T47D (cell line): Measurements from ENCODE around the gene RCCD1.

Source experiments
- DNase-seq, 2 experiments: peaks; one replicate each; pipeline versions ENCODE4 v3.0.0 to v3.0.0-alpha.2; 2011 to 2012; ENCODE audit warnings: low read depth in 1 of 2, low spot score in 1 of 2
- JUND ChIP-seq: IDR thresholded peaks from 2 replicates; pipeline ENCODE4 v1.6.1; 2012; ENCODE audit warnings: low read depth
- in situ Hi-C: cut with HindIII; loops from 2 replicates; pipeline ENCODE4 v1.10.0; 2016; ENCODE audit warnings: low sequenced_read_pairs, low pct_unique_long_range_greater_than_20kb

The RCCD1 gene

GRCh38 chr15:90929246-90930019 is 25.3 kb upstream of the RCCD1 start:
- no peak for TF ChIP-seq JUND
- in situ Hi-C loops: no loop called here
- no peak for DNase-seq

- no peak for DNase-seq
- no peak for TF ChIP-seq JUND
- in situ Hi-C loops: no loop called here
Measured at GRCh38 chr15:90930861-90931574, 23.7 kb upstream of the RCCD1 start.

- no peak for TF ChIP-seq JUND
- no peak for DNase-seq
- in situ Hi-C loops: no loop called here
Measured at GRCh38 chr15:90931575-90931827, 23.2 kb upstream of the RCCD1 start.

- in situ Hi-C loops: no loop called here
- peak; percentile 92 to 97 for DNase-seq
- TF ChIP-seq JUND: no peak
Measured at GRCh38 chr15:90931828-90932659, 22.6 kb upstream of the RCCD1 start, which contains the start of gene HDDC3. HDDC3 (minus strand) TSS chr15:90932549; CDS start chr15:90932540, 9 bp downstream.

GRCh38 chr15:90932660-90932991 is 22.1 kb upstream of the RCCD1 start:
- in situ Hi-C loops: no loop called here
- no peak for TF ChIP-seq JUND
- DNase-seq: no peak

- DNase-seq: no peak
- no peak for TF ChIP-seq JUND
- in situ Hi-C loops: no loop called here
Measured at GRCh38 chr15:90933301-90933700, 21.4 kb upstream of the RCCD1 start.

- in situ Hi-C loops: no loop called here
- no peak for TF ChIP-seq JUND
- DNase-seq: peak; percentile 88 to 92
Measured at GRCh38 chr15:90934256-90934948, 20.3 kb upstream of the RCCD1 start.

- DNase-seq: peak; percentile 89 to 95
- TF ChIP-seq JUND: no peak
- in situ Hi-C loops: no loop called here
Measured at GRCh38 chr15:90934949-90935751, 19.5 kb upstream of the RCCD1 start, which contains the start of gene UNC45A. UNC45A (plus strand) TSS chr15:90935285; CDS start chr15:90935325, 40 bp downstream.

- in situ Hi-C loops: no loop called here
- no peak for TF ChIP-seq JUND
- DNase-seq: no peak
Measured at GRCh38 chr15:90936823-90937222, 17.9 kb upstream of the RCCD1 start.

- TF ChIP-seq JUND: no peak
- in situ Hi-C loops: no loop called here
- DNase-seq: no peak
Measured at GRCh38 chr15:90938261-90938660, 16.4 kb upstream of the RCCD1 start.

GRCh38 chr15:90939756-90940155 is 14.9 kb upstream of the RCCD1 start:
- in situ Hi-C loops: no loop called here
- no peak for DNase-seq
- TF ChIP-seq JUND: no peak

GRCh38 chr15:90941038-90941437 is 13.6 kb upstream of the RCCD1 start:
- no peak for TF ChIP-seq JUND
- no peak for DNase-seq
- in situ Hi-C loops: no loop called here
